GM12878 (cell line): ENCODE data around the gene MCM3AP. TPM values are rescaled to one million over a fixed set of nuclear protein-coding genes. Genes with fewer than 3 reads are reported as not detected.

ENCODE experiments used
- ATAC-seq: fragments of 200-7000 bp; cut with Tn5 transposase; 3 replicates; pipeline ENCODE4 v1.9.1; 2020; ENCODE audit warnings: mild to moderate bottlenecking, moderate library complexity
- BruUV-seq: library from RNA; stranded (reverse); fragments of 400-500 nt; replicated peaks from 2 replicates; lab custom pipeline; 2021; lab: Mats Ljungman, UMichigan
- CTCF ChIA-PET: fragments of 300-600 bp; sonication (Branson Sonifier 250); formaldehyde crosslinking; extraction: SDS; loops from one replicate; lab custom pipeline; 2021; ENCODE audit warnings: inconsistent platforms; lab: Yijun Ruan, JAX
- POLR2A ChIA-PET: fragments of 350-600 bp; formaldehyde crosslinking; extraction: SDS; loops from one replicate; lab custom pipeline; 2021; ENCODE audit warnings: inconsistent platforms; lab: Charles Lee
- RAD21 ChIA-PET: fragments of 300-600 bp; sonication (Branson Sonifier 250); formaldehyde crosslinking; loops from one replicate; lab custom pipeline; 2023; ENCODE audit warnings: antibody characterized with exemption; ENCODE audit not compliant: unreplicated experiment; lab: Charles Lee
- SMC1A ChIA-PET: fragments of 300-600 bp; sonication (Branson Sonifier 250); formaldehyde crosslinking; loops from one replicate; lab custom pipeline; 2023; ENCODE audit not compliant: unreplicated experiment, uncharacterized antibody; lab: Charles Lee
- DNase-seq: peaks from one replicate; pipeline ENCODE4 v3.0.0-alpha.2; 2011; ENCODE audit warnings: low read depth, low spot score
- FAIRE-seq: peaks from 3 replicates; lab custom pipeline; 2011; peaks lifted over from hg19 to GRCh38; lab: Jason Lieb, UNC
- H2AFZ ChIP-seq: 2 replicates; pipeline ENCODE4 v1.6.0; 2011; ENCODE audit warnings: low read depth, low read length, control low read depth; ENCODE audit not compliant: control insufficient read depth
- H3K27ac ChIP-seq: 2 replicates; pipeline ENCODE4 v1.5.1; 2011; ENCODE audit warnings: control low read depth; ENCODE audit not compliant: control insufficient read depth, insufficient read depth
- H3K27me3 ChIP-seq, 2 experiments: replicated peaks in 1 of 2; 2 replicates each; pipeline versions ENCODE4 v1.6.0 to v1.6.1; 2011; ENCODE audit warnings: low read length in 1 of 2; ENCODE audit not compliant: control insufficient read depth in 2 of 2, insufficient read depth in 2 of 2
- H3K36me3 ChIP-seq, 2 experiments: 2 replicates each; pipeline ENCODE4 v1.5.1; 2011; ENCODE audit warnings: low read length in 1 of 2; ENCODE audit not compliant: control insufficient read depth in 2 of 2, insufficient read depth in 2 of 2
- H3K4me1 ChIP-seq: 2 replicates; pipeline ENCODE4 v1.6.1; 2011; ENCODE audit warnings: mild to moderate bottlenecking, low read length, moderate library complexity, mixed read lengths; ENCODE audit not compliant: control insufficient read depth, insufficient read depth
- H3K4me2 ChIP-seq: 2 replicates; pipeline ENCODE4 v1.6.0; 2011; ENCODE audit warnings: control low read depth; ENCODE audit not compliant: control insufficient read depth, insufficient read depth
- H3K4me3 ChIP-seq: fragments of 200-600 bp; sonication (generic); 2 replicates; pipeline ENCODE4 v1.5.1; 2016
- H3K79me2 ChIP-seq: 2 replicates; pipeline ENCODE4 v1.6.0; 2011; ENCODE audit warnings: low read length; ENCODE audit not compliant: control insufficient read depth, insufficient read depth
- H3K9ac ChIP-seq: 2 replicates; pipeline ENCODE4 v1.8.0; 2011; ENCODE audit warnings: low read length, control low read depth, mixed read lengths; ENCODE audit not compliant: control insufficient read depth, insufficient read depth
- H3K9me3 ChIP-seq: replicated peaks from 3 replicates; pipeline ENCODE4 v1.5.1; 2011; ENCODE audit warnings: mild to moderate bottlenecking, low read length; ENCODE audit not compliant: control insufficient read depth, insufficient read depth
- H4K20me1 ChIP-seq: 2 replicates; pipeline ENCODE4 v1.6.0; 2011; ENCODE audit not compliant: control insufficient read depth, insufficient read depth
- ATF3 ChIP-seq: IDR thresholded peaks from 2 replicates; pipeline ENCODE4 v1.6.1; 2011; ENCODE audit warnings: low read depth, mild to moderate bottlenecking, low read length, moderate library complexity, borderline replicate concordance; ENCODE audit errors: extremely low read depth
- BCL3 ChIP-seq: IDR thresholded peaks from 2 replicates; pipeline ENCODE4 v1.6.1; 2011; ENCODE audit warnings: borderline replicate concordance, low read depth, mild to moderate bottlenecking, moderate library complexity, low read length; ENCODE audit not compliant: insufficient read depth, poor library complexity, severe bottlenecking
- E2F8 ChIP-seq: fragments of 450-650 bp; IDR thresholded peaks from 2 replicates; pipeline ENCODE4 v1.6.1; 2018; ENCODE audit warnings: mild to moderate bottlenecking, low read depth, moderate library complexity; ENCODE audit not compliant: partially characterized antibody
- EED ChIP-seq: sonication (generic); IDR thresholded peaks from 2 replicates; pipeline ENCODE4 v1.6.1; 2016; ENCODE audit warnings: antibody characterized with exemption, low read depth
- MLLT1 ChIP-seq: fragments of 450-650 bp; IDR thresholded peaks from 2 replicates; pipeline ENCODE4 v1.6.1; 2016; ENCODE audit warnings: mild to moderate bottlenecking
- MYB ChIP-seq: fragments of 150-350 bp; IDR thresholded peaks from 2 replicates; pipeline ENCODE4 v1.6.1; 2014; ENCODE audit warnings: mild to moderate bottlenecking, low read depth, low read length, borderline replicate concordance
- PBX3 ChIP-seq: IDR thresholded peaks from 2 replicates; pipeline ENCODE4 v1.6.1; 2011; ENCODE audit warnings: mild to moderate bottlenecking, low read depth, low read length, moderate library complexity; ENCODE audit not compliant: insufficient replicate concordance
- SIX5 ChIP-seq: IDR thresholded peaks from 2 replicates; pipeline ENCODE4 v1.6.1; 2011; ENCODE audit warnings: mild to moderate bottlenecking, low read depth, low read length, moderate library complexity; ENCODE audit not compliant: severe bottlenecking
- SMARCA5 ChIP-seq: fragments of 450-650 bp; IDR thresholded peaks from 2 replicates; pipeline ENCODE4 v1.6.1; 2017; ENCODE audit warnings: mild to moderate bottlenecking
- SP1 ChIP-seq: IDR thresholded peaks from one replicate; pipeline ENCODE4 v1.6.1; 2011; ENCODE audit warnings: low read depth, low read length
- SRF ChIP-seq, 2 experiments: IDR thresholded peaks; 2 replicates each; pipeline ENCODE4 v1.6.1; 2011; ENCODE audit warnings: low read depth in 2 of 2, low read length in 2 of 2, mild to moderate bottlenecking in 1 of 2, moderate library complexity in 1 of 2
- ZBED1 ChIP-seq: IDR thresholded peaks from 2 replicates; pipeline ENCODE4 v1.6.1; 2016; ENCODE audit warnings: borderline replicate concordance
- ZNF217 ChIP-seq: fragments of 450-650 bp; IDR thresholded peaks from 2 replicates; pipeline ENCODE4 v1.6.1; 2017; ENCODE audit warnings: antibody characterized with exemption, mild to moderate bottlenecking
- ZNF24 ChIP-seq: fragments of 450-650 bp; IDR thresholded peaks from 2 replicates; pipeline ENCODE4 v1.6.1; 2017; ENCODE audit warnings: antibody characterized with exemption, mild to moderate bottlenecking
- WGBS: methylation state at CpG from one replicate; pipeline ENCODE4 v1.1.6; 2016; ENCODE audit warnings: low lambda C conversion rate; ENCODE audit not compliant: insufficient replicate concordance, insufficient coverage; ENCODE audit errors: missing lambda C conversion rate; 5-methylcytosine and 5-hydroxymethylcytosine counted together
- in situ Hi-C: fragments of 300-500 bp; cut with MboI; formaldehyde crosslinking; loops from 9 replicates; pipeline ENCODE4 v1.14.3; 2018; ENCODE audit warnings: mixed read lengths
- intact Hi-C: fragments of 100-400 bp; cut with micrococcal nuclease; formaldehyde crosslinking; loops from one replicate; pipeline ENCODE4 v1.14.2; 2022; ENCODE audit not compliant: unreplicated experiment
- polyA plus RNA-seq, 11 experiments: library from polyadenylated mRNA; depleted of rRNA in 4 of 11; unstranded in 6 of 11; stranded (reverse) in 5 of 11; fragments of >200 nt; fragmentation: Nextera tagmentation in 4 of 11; fragmentation: Illumina TruSeq in 1 of 11; extraction: Ambion mirVana in 4 of 11; extraction: Trizol in 1 of 11; gene quantifications; 1 replicate in 1 of 11; 2 replicates in 10 of 11; pipeline versions ENCODE4 v1.2.1 to v1.2.3, GENCODE V29; 2011 to 2016; ENCODE audit warnings: inconsistent platforms in 2 of 11, missing spikeins in 2 of 11, low read depth in 1 of 11
- total RNA-seq, 4 experiments: library from RNA; depleted of rRNA in 3 of 4; stranded (reverse); fragments of >200 nt in 3 of 4; fragmentation: Illumina TruSeq in 1 of 4; extraction: Trizol in 1 of 4; gene quantifications; 2 replicates each; pipeline versions ENCODE4 v1.2.1 to v1.2.3, GENCODE V29; 2013 to 2021

The MCM3AP gene
- total and polyA plus RNA-seq, 10 of the 15 experiments (the other 5 are each of a cell fraction or from before 2014, with no cell fraction given) = 6.1 to 95.7 (median 47.0) TPM

GRCh38 chr21:46195595-46196195 is 89.7 kb downstream of the MCM3AP start:
- Histone ChIP-seq H3K36me3 (peaks cover 11 to 21% of the 10 kb centered on the region in 2 experiments), H3K79me2 (no peaks in the 10 kb centered on the region), H3K9ac (no peak overlapping the region), H3K4me3 (no peak overlapping the region), H3K4me2 (no peak overlapping the region), H3K27me3 (no peaks in the 10 kb centered on the region), H3K27ac (no peak overlapping the region), H3K4me1 (no peaks in the 10 kb centered on the region), H4K20me1 (no peaks in the 10 kb centered on the region), H3K9me3 (no peaks in the 10 kb centered on the region), H2AFZ (no peak overlapping the region)
- SMC1A ChIA-PET = interaction anchor here (0.5 kb wide), 1 partner anchor 51 kb away, joined by 3 read pairs; no protein-coding TSS in a partner anchor
- ATAC-seq (no peak), FAIRE-seq (no peak), DNase-seq (no peak)
- 85% methylated on average over 20 of the region's 20 CpGs for WGBS
- intact Hi-C loops (no loop called here), in situ Hi-C loops (no loop called here)
- no TSS peak for BruUV-seq
- no peak for TF ChIP-seq E2F8
- TF ChIP-seq ZNF24 = no peak
- no peak for TF ChIP-seq ATF3
- no peak for TF ChIP-seq SP1
- TF ChIP-seq MLLT1 = no peak
- no peak for TF ChIP-seq SIX5
- TF ChIP-seq SMARCA5 = no peak
- no peak for TF ChIP-seq BCL3
- no peak for TF ChIP-seq PBX3
- no peak for TF ChIP-seq EED
- no peak for TF ChIP-seq SRF (IDR thresholded peaks at IDR 0.05; ENCODE audit: low read depth in 2 of 2, low read length in 2 of 2)
- no peak for TF ChIP-seq MYB
- TF ChIP-seq ZNF217 = no peak
- TF ChIP-seq ZBED1 = no peak
- RAD21 ChIA-PET = no interaction called here
- CTCF ChIA-PET = no interaction called here
- POLR2A ChIA-PET = no interaction called here
